ES-I3 (cell line): Measurements from ENCODE around the gene DSP.

Experiments
- H3K36me3 ChIP-seq: 2 replicates; pipeline ENCODE4 v1.6.1; 2013; ENCODE audit warnings: mild to moderate bottlenecking, low read length, control low read depth, moderate library complexity; ENCODE audit not compliant: insufficient read depth
- H3K4me1 ChIP-seq: 2 replicates; pipeline ENCODE4 v1.6.1; 2013; ENCODE audit warnings: mild to moderate bottlenecking, control low read depth, low read length; ENCODE audit not compliant: insufficient read depth
- H3K9ac ChIP-seq: 2 replicates; pipeline ENCODE4 v1.6.1; 2013; ENCODE audit warnings: low read depth, mild to moderate bottlenecking, low read length, moderate library complexity
- H3K9me3 ChIP-seq: 2 replicates; pipeline ENCODE4 v1.6.1; 2013; ENCODE audit warnings: mild to moderate bottlenecking, low read length, moderate library complexity; ENCODE audit not compliant: control insufficient read depth, insufficient read depth

DSP gene

GRCh38 chr6:7543789-7544424 is 2.4 kb downstream of the DSP start:
- Histone ChIP-seq H3K9ac (peak overlapping the region; percentile 91; the same call in 1 of the 2 replicates), H3K9me3 (no peaks in the 10 kb centered on the region), H3K4me1 (peaks cover 22% of the 10 kb centered on the region), H3K36me3 (no peaks in the 10 kb centered on the region)

GRCh38 chr6:7544597-7544996 is 3.1 kb downstream of the DSP start:
- peak overlapping the region; percentile 91; the same call in 1 of the 2 replicates for H3K9ac ChIP-seq
- H3K9me3 ChIP-seq, result no peaks in the 10 kb centered on the region
- peaks cover 23% of the 10 kb centered on the region for H3K4me1 ChIP-seq
- H3K36me3 ChIP-seq, result no peaks in the 10 kb centered on the region

- peaks cover 23% of the 10 kb centered on the region for H3K4me1 ChIP-seq
These were observed 4.0 kb downstream of the DSP start for GRCh38 chr6:7545316-7546019.

GRCh38 chr6:7546020-7546369 is 4.5 kb downstream of the DSP start:
- Histone ChIP-seq H3K9me3 (no peaks in the 10 kb centered on the region), H3K36me3 (no peaks in the 10 kb centered on the region), H3K9ac (no peak overlapping the region), H3K4me1 (peaks cover 23% of the 10 kb centered on the region)

More at GRCh38 chr6:7545316-7546019, 4.0 kb downstream of the DSP start:
- Histone ChIP-seq H3K9me3 (no peaks in the 10 kb centered on the region), H3K36me3 (no peaks in the 10 kb centered on the region), H3K9ac (no peak overlapping the region)

GRCh38 chr6:7546383-7546782 is 4.9 kb downstream of the DSP start:
- H3K9ac ChIP-seq, result no peak overlapping the region
- H3K4me1 ChIP-seq, result peaks cover 23% of the 10 kb centered on the region
- no peaks in the 10 kb centered on the region for H3K36me3 ChIP-seq
- no peaks in the 10 kb centered on the region for H3K9me3 ChIP-seq

- H3K9me3 ChIP-seq, result no peaks in the 10 kb centered on the region
- H3K36me3 ChIP-seq, result no peaks in the 10 kb centered on the region
- peaks cover 23% of the 10 kb centered on the region for H3K4me1 ChIP-seq
- no peak overlapping the region for H3K9ac ChIP-seq
These were observed 5.4 kb downstream of the DSP start for GRCh38 chr6:7546896-7547295.

GRCh38 chr6:7547315-7547714 is 5.8 kb downstream of the DSP start:
- Histone ChIP-seq H3K9me3 (no peaks in the 10 kb centered on the region), H3K4me1 (peaks cover 23% of the 10 kb centered on the region), H3K36me3 (no peaks in the 10 kb centered on the region), H3K9ac (no peak overlapping the region)

- no peaks in the 10 kb centered on the region for H3K9me3 ChIP-seq
- H3K9ac ChIP-seq, result no peak overlapping the region
- H3K36me3 ChIP-seq, result no peaks in the 10 kb centered on the region
- peaks cover 19% of the 10 kb centered on the region; the same call in 1 of the 2 replicates for H3K4me1 ChIP-seq
These were observed 8.9 kb downstream of the DSP start for GRCh38 chr6:7550433-7550801.

- no peak overlapping the region for H3K9ac ChIP-seq
- peaks cover 14% of the 10 kb centered on the region; the same call in 1 of the 2 replicates for H3K36me3 ChIP-seq
- H3K4me1 ChIP-seq, result no peaks in the 10 kb centered on the region; the same call in 1 of the 2 replicates
- H3K9me3 ChIP-seq, result no peaks in the 10 kb centered on the region
These were observed 13.2 kb downstream of the DSP start for GRCh38 chr6:7554533-7555275.

- H3K9ac ChIP-seq, result no peak overlapping the region
- no peaks in the 10 kb centered on the region; the same call in 1 of the 2 replicates for H3K4me1 ChIP-seq
- H3K9me3 ChIP-seq, result no peaks in the 10 kb centered on the region
- peaks cover 14% of the 10 kb centered on the region; the same call in 1 of the 2 replicates for H3K36me3 ChIP-seq
These were observed 14.2 kb downstream of the DSP start for GRCh38 chr6:7555671-7556070.

- Histone ChIP-seq H3K4me1 (no peaks in the 10 kb centered on the region; the same call in 1 of the 2 replicates), H3K36me3 (peaks cover 21% of the 10 kb centered on the region), H3K9me3 (no peaks in the 10 kb centered on the region), H3K9ac (no peak overlapping the region)
These were observed 15.1 kb downstream of the DSP start for GRCh38 chr6:7556394-7557106.

GRCh38 chr6:7557652-7558051 is 16.2 kb downstream of the DSP start:
- Histone ChIP-seq H3K9ac (no peak overlapping the region), H3K4me1 (no peaks in the 10 kb centered on the region), H3K36me3 (peaks cover 24% of the 10 kb centered on the region), H3K9me3 (no peaks in the 10 kb centered on the region)

GRCh38 chr6:7558781-7559180 is 17.3 kb downstream of the DSP start:
- no peak overlapping the region for H3K9ac ChIP-seq
- H3K4me1 ChIP-seq, result no peaks in the 10 kb centered on the region
- H3K9me3 ChIP-seq, result no peaks in the 10 kb centered on the region
- peaks cover 28% of the 10 kb centered on the region for H3K36me3 ChIP-seq

- H3K9ac ChIP-seq, result no peak overlapping the region
- H3K9me3 ChIP-seq, result no peaks in the 10 kb centered on the region
- H3K4me1 ChIP-seq, result no peaks in the 10 kb centered on the region
- H3K36me3 ChIP-seq, result peaks cover 28% of the 10 kb centered on the region
These were observed 17.7 kb downstream of the DSP start for GRCh38 chr6:7559196-7559595.
